Activated T-helper 1 cell treated with anti-CD3 and anti-CD28 coated beads, Interleukin-2, amount 50 U/mL, for 16 hours (primary cell): ENCODE measurements around the gene CELA2B.
"Not testable (repeated sequence)": the region's sequence is repeated elsewhere in the genome, so short reads cannot be mapped to it uniquely, and the experiment has no call there.

Experiments used
- DNase-seq, 2 donors: peaks; one replicate each; pipeline ENCODE4 v3.0.0-alpha.2; 2020; ENCODE audit warnings: low read depth in 1 of 2, low spot score in 1 of 2

Gene CELA2B

GRCh38 chr1:15444468-15445389 is 31.2 kb upstream of the CELA2B start:
- DNase-seq: no peak

GRCh38 chr1:15445390-15446122 is 30.3 kb upstream of the CELA2B start:
- no peak for DNase-seq

GRCh38 chr1:15446212-15446611 is 29.7 kb upstream of the CELA2B start:
- no peak for DNase-seq

GRCh38 chr1:15448877-15449462 is 26.9 kb upstream of the CELA2B start:
- DNase-seq: no peak

GRCh38 chr1:15449567-15449966 is 26.3 kb upstream of the CELA2B start:
- DNase-seq: no peak

- DNase-seq: no peak
These were observed 24.7 kb upstream of the CELA2B start for GRCh38 chr1:15451014-15451722.

- DNase-seq: no peak
These were observed 23.7 kb upstream of the CELA2B start for GRCh38 chr1:15452216-15452615.

- no peak for DNase-seq
These were observed 22.9 kb upstream of the CELA2B start for GRCh38 chr1:15452866-15453571.

GRCh38 chr1:15453734-15454133 is 22.2 kb upstream of the CELA2B start:
- no peak for DNase-seq

GRCh38 chr1:15454256-15454655 is 21.6 kb upstream of the CELA2B start:
- DNase-seq: no peak

- no peak for DNase-seq
These were observed 20.4 kb upstream of the CELA2B start for GRCh38 chr1:15455522-15455921.

GRCh38 chr1:15456313-15456954 is 19.5 kb upstream of the CELA2B start, which contains the start of gene CELA2A:
Gene CELA2A (plus strand): TSS chr1:15456732. CDS start chr1:15456754, 22 bp downstream.
- DNase-seq: no peak

GRCh38 chr1:15457585-15457984 is 18.3 kb upstream of the CELA2B start:
- DNase-seq: no peak

GRCh38 chr1:15458388-15458787 is 17.5 kb upstream of the CELA2B start:
- DNase-seq: not testable (repeated sequence)

- no peak for DNase-seq
These were observed 15.9 kb upstream of the CELA2B start for GRCh38 chr1:15459771-15460707.

GRCh38 chr1:15460708-15461095 is 15.2 kb upstream of the CELA2B start:
- no peak for DNase-seq

- not testable (repeated sequence) for DNase-seq
These were observed 12.7 kb upstream of the CELA2B start for GRCh38 chr1:15463064-15463800.

- DNase-seq: not testable (repeated sequence)
These were observed 12.0 kb upstream of the CELA2B start for GRCh38 chr1:15463926-15464322.
